Adrenal gland (tissue), 12 donors: ENCODE data around the gene GPR146. TPM values are rescaled to one million over a fixed set of nuclear protein-coding genes. Genes with fewer than 3 reads are reported as not detected.

Experiments
- DNase-seq, 7 donors: peaks; one replicate each; pipeline ENCODE4 v3.0.0-alpha.2; 2019 to 2020
- H3K27ac ChIP-seq, 5 donors: fragments of 200-600 bp; sonication (generic) in 4 of 5; 1 replicate in 3 of 5; 2 replicates in 2 of 5; pipeline versions ENCODE4 v1.5.1 to v1.8.0; 2016 to 2020; ENCODE audit warnings: mild to moderate bottlenecking in 1 of 5
- H3K27me3 ChIP-seq: fragments of 200-600 bp; 2 replicates; pipeline ENCODE4 v1.8.0; 2021
- H3K36me3 ChIP-seq, 2 donors: fragments of 200-600 bp; replicated peaks in 1 of 2; 1 replicate in 1 of 2; 2 replicates in 1 of 2; pipeline versions ENCODE4 v1.5.1 to v1.8.0; 2018 to 2022
- H3K4me1 ChIP-seq, 2 donors: fragments of 200-600 bp; replicated peaks in 1 of 2; 1 replicate in 1 of 2; 2 replicates in 1 of 2; pipeline versions ENCODE4 v1.5.1 to v1.8.0; 2018 to 2021
- H3K4me3 ChIP-seq, 4 donors: fragments of 200-600 bp; sonication (generic) in 3 of 4; one replicate each; pipeline ENCODE4 v1.5.1; 2016 to 2018
- H3K9me3 ChIP-seq, 3 donors: fragments of 200-600 bp; sonication (generic) in 1 of 3; replicated peaks in 1 of 3; 1 replicate in 2 of 3; 2 replicates in 1 of 3; pipeline versions ENCODE4 v1.5.1 to v1.8.0; 2016 to 2021
- POLR2A ChIP-seq, 2 donors: fragments of 450-650 bp; IDR thresholded peaks; one replicate each; pipeline ENCODE4 v1.6.1; 2017; ENCODE audit warnings: antibody characterized with exemption in 2 of 2, mild to moderate bottlenecking in 2 of 2, moderate library complexity in 1 of 2
- WGBS, 4 donors: extraction: QIAGEN DNeasy Blood & Tissue Kit in 2 of 4; methylation state at CpG; one replicate each; pipeline versions ENCODE4 v1.1.5 to v1.1.7; 2013 to 2017; 5-methylcytosine and 5-hydroxymethylcytosine counted together
- intact Hi-C, 2 donors: fragments of 100-400 bp; cut with DNase I; formaldehyde crosslinking; loops; one replicate each; pipeline versions ENCODE4 v1.14.1 to v1.15.0; 2022 to 2023
- polyA plus RNA-seq, 3 donors: library from polyadenylated mRNA; stranded (reverse); fragments of 200-250 nt in 2 of 3; fragments of 350-450 nt in 1 of 3; fragmentation: Illumina TruSeq in 1 of 3; extraction: RNeasy Lipid Tissue Mini Kit (QIAGEN cat#74804) in 1 of 3; gene quantifications; one replicate each; pipeline ENCODE4 v1.2.3, GENCODE V29; 2013 to 2014
- total RNA-seq, 9 donors: library from RNA; depleted of rRNA in 4 of 9; stranded (reverse); fragments of >200 nt in 4 of 9; fragments of 120-200 nt in 1 of 9; fragmentation: NEBNext Ultra II Directional in 1 of 9; extraction: Animal tissue kit (Norgen Biotek cat#: 25700) in 1 of 9; gene quantifications; one replicate each; pipeline versions ENCODE4 v1.1.0 to v1.2.4, GENCODE V29; 2013 to 2023
- TF ChIP-seq, protein P1 (sequence below), 6 experiments: fragments of 450-650 bp in 4 of 6; fragments of 200-600 bp in 2 of 6; sonication (generic) in 1 of 6; IDR thresholded peaks; 1 replicate in 5 of 6; 2 replicates in 1 of 6; pipeline versions ENCODE4 v1.5.1 to v1.8.0; 2016 to 2021; ENCODE audit warnings: antibody characterized with exemption in 6 of 6, mild to moderate bottlenecking in 2 of 6, moderate library complexity in 1 of 6
- donor health status: healthy with polysubstance abuse.
- donor health status: Bipolar disorder and iron deficiency.
- donor health status: DM: yes; HTN: yes; CAD: no.
- donor health status: DM: no; HTN: no; CAD: no.
- donor health status: DM: no; HTN: no; CAD: no.
- donor health status: DM: yes; HTN: yes; CAD: no.

Gene GPR146
- total and polyA plus RNA-seq, 12 donors = 0.90 to 17.3 (median 8.7) TPM

- 93 to 97% (median 96%) methylated on average over 26 to 34 of the region's 34 CpGs for WGBS, 4 donors
- no peak for TF ChIP-seq POLR2A (IDR thresholded peaks at IDR 0.05)
- TF ChIP-seq, protein P1, sequence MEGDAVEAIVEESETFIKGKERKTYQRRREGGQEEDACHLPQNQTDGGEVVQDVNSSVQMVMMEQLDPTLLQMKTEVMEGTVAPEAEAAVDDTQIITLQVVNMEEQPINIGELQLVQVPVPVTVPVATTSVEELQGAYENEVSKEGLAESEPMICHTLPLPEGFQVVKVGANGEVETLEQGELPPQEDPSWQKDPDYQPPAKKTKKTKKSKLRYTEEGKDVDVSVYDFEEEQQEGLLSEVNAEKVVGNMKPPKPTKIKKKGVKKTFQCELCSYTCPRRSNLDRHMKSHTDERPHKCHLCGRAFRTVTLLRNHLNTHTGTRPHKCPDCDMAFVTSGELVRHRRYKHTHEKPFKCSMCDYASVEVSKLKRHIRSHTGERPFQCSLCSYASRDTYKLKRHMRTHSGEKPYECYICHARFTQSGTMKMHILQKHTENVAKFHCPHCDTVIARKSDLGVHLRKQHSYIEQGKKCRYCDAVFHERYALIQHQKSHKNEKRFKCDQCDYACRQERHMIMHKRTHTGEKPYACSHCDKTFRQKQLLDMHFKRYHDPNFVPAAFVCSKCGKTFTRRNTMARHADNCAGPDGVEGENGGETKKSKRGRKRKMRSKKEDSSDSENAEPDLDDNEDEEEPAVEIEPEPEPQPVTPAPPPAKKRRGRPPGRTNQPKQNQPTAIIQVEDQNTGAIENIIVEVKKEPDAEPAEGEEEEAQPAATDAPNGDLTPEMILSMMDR (IDR thresholded peaks at IDR 0.05) = no peak
- H3K36me3 ChIP-seq = no peaks in the 10 kb centered on the region
- H3K4me3 ChIP-seq = no peak overlapping the region
- H3K27me3 ChIP-seq = no peaks in the 10 kb centered on the region
- no peak for DNase-seq
- H3K27ac ChIP-seq = no peak overlapping the region
- intact Hi-C loops = no loop called here
- H3K9me3 ChIP-seq = no peaks in the 10 kb centered on the region
- no peaks in the 10 kb centered on the region for H3K4me1 ChIP-seq
Observed at GRCh38 chr7:1017586-1018333, 26.6 kb upstream of the GPR146 start.

DNA sequence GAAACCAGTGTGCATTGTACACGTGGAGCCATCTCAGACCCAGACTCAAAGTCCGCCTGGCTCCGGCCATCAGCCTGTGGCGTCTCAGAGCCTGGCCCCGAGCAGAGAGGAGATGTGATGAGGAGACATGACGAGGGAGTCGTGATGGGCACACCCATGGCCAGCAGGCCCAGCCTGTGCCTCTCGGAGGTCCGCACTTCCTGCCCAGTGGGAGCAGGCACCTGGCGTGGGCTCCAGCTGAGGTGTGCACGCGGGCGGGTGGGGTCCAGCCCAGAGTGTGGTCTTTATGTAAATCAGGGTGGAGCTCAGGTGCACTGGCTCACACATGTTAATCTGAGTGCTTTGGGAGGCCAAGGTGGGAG, 26.0 kb upstream of the GPR146 start:
- intact Hi-C loops = no loop called here
- no peak overlapping the region for H3K27ac ChIP-seq
- H3K4me1 ChIP-seq = no peaks in the 10 kb centered on the region
- WGBS, 4 donors = 80 to 98% (median 93%) methylated on average over 2 to 13 of the region's 13 CpGs
- DNase-seq = no peak
- H3K9me3 ChIP-seq = no peaks in the 10 kb centered on the region
- H3K27me3 ChIP-seq = no peaks in the 10 kb centered on the region
- no peak overlapping the region for H3K4me3 ChIP-seq
- H3K36me3 ChIP-seq = no peaks in the 10 kb centered on the region
- TF ChIP-seq, protein P1 (IDR thresholded peaks at IDR 0.05) = no peak
- TF ChIP-seq POLR2A (IDR thresholded peaks at IDR 0.05) = no peak

- Histone ChIP-seq H3K4me3 (no peak overlapping the region), H3K9me3 (no peaks in the 10 kb centered on the region), H3K4me1 (no peaks in the 10 kb centered on the region), H3K27me3 (no peaks in the 10 kb centered on the region), H3K36me3 (no peaks in the 10 kb centered on the region), H3K27ac (no peak overlapping the region)
- no peak for TF ChIP-seq POLR2A (IDR thresholded peaks at IDR 0.05)
- TF ChIP-seq, protein P1 (IDR thresholded peaks at IDR 0.05) = no peak
- DNase-seq = no peak
- intact Hi-C loops = no loop called here
- WGBS, 4 donors = 81 to 89% (median 88%) methylated on average over 12 to 14 of the region's 14 CpGs
Observed at GRCh38 chr7:1019255-1019785, 25.0 kb upstream of the GPR146 start.

GRCh38 chr7:1019789-1020610, 24.3 kb upstream of the GPR146 start:
- Histone ChIP-seq H3K9me3 (no peaks in the 10 kb centered on the region), H3K36me3 (no peaks in the 10 kb centered on the region), H3K27me3 (no peaks in the 10 kb centered on the region), H3K27ac (no peak overlapping the region), H3K4me3 (no peak overlapping the region), H3K4me1 (no peaks in the 10 kb centered on the region)
- no peak for DNase-seq
- no peak for TF ChIP-seq POLR2A (IDR thresholded peaks at IDR 0.05)
- TF ChIP-seq, protein P1 (IDR thresholded peaks at IDR 0.05) = no peak
- 95 to 97% (median 97%) methylated on average over 19 to 42 of the region's 42 CpGs for WGBS, 4 donors
- intact Hi-C loops = no loop called here
